CD8-positive, alpha-beta memory T cell (primary cell): Measurements from ENCODE around the gene PPA2. TPM values are rescaled to one million over a fixed set of nuclear protein-coding genes. Genes with fewer than 3 reads are reported as not detected.
"Not testable (repeated sequence)": the region's sequence is repeated elsewhere in the genome, so short reads cannot be mapped to it uniquely, and the experiment has no call there.

Source experiments
- CTCF ChIA-PET: fragments of 350-600 bp; sonication (Branson Sonifier 250); formaldehyde crosslinking; loops from one replicate; lab custom pipeline; 2021; ENCODE audit warnings: antibody characterized with exemption; lab: Charles Lee
- POLR2A ChIA-PET: fragments of 350-600 bp; sonication (Branson Sonifier 250); formaldehyde crosslinking; loops from one replicate; lab custom pipeline; 2021; ENCODE audit warnings: antibody characterized with exemption; lab: Charles Lee
- DNase-seq, 5 donors: peaks; one replicate each; pipeline versions ENCODE4 v3.0.0 to v3.0.0-alpha.2; 2020 to 2022; ENCODE audit warnings: mixed read lengths in 1 of 5
- H3K27ac ChIP-seq: one replicate; pipeline ENCODE4 v1.7.0; 2013; ENCODE audit warnings: low read depth, mild to moderate bottlenecking, low read length, moderate library complexity
- H3K27me3 ChIP-seq: 2 replicates; pipeline ENCODE4 v1.7.0; 2013; ENCODE audit warnings: low read length, mild to moderate bottlenecking; ENCODE audit not compliant: insufficient read depth, poor library complexity, severe bottlenecking
- H3K36me3 ChIP-seq: 2 replicates; pipeline ENCODE4 v1.7.0; 2013; ENCODE audit warnings: mild to moderate bottlenecking, low read length, moderate library complexity; ENCODE audit not compliant: insufficient read depth
- H3K4me1 ChIP-seq: 2 replicates; pipeline ENCODE4 v1.7.0; 2013; ENCODE audit warnings: mild to moderate bottlenecking, low read length, moderate library complexity; ENCODE audit not compliant: insufficient read depth
- H3K4me3 ChIP-seq: 2 replicates; pipeline ENCODE4 v1.7.0; 2013; ENCODE audit warnings: mild to moderate bottlenecking, low read length
- H3K9me3 ChIP-seq: 2 replicates; pipeline ENCODE4 v1.7.0; 2013; ENCODE audit warnings: mild to moderate bottlenecking, low read length
- H3K27ac Mint-ChIP-seq, 8 donors: one replicate each; pipeline ENCODE4 v1.8.0; 2020 to 2021; ENCODE audit warnings: mixed read lengths in 8 of 8, mild to moderate bottlenecking in 6 of 8, inconsistent platforms in 3 of 8, moderate library complexity in 3 of 8
- H3K27me3 Mint-ChIP-seq, 2 donors: one replicate each; pipeline ENCODE4 v1.8.0; 2020 to 2021; ENCODE audit warnings: mixed read lengths in 2 of 2, mild to moderate bottlenecking in 1 of 2, moderate library complexity in 1 of 2
- H3K36me3 Mint-ChIP-seq, 3 donors: one replicate each; pipeline ENCODE4 v1.8.0; 2020 to 2021; ENCODE audit warnings: mixed read lengths in 3 of 3, inconsistent platforms in 1 of 3, mild to moderate bottlenecking in 1 of 3
- H3K4me1 Mint-ChIP-seq, 3 donors: one replicate each; pipeline ENCODE4 v1.8.0; 2020 to 2021; ENCODE audit warnings: mixed read lengths in 3 of 3, inconsistent platforms in 1 of 3, mild to moderate bottlenecking in 1 of 3
- H3K4me3 Mint-ChIP-seq, 7 donors: one replicate each; pipeline ENCODE4 v1.8.0; 2020 to 2021; ENCODE audit warnings: mixed read lengths in 7 of 7, mild to moderate bottlenecking in 6 of 7, moderate library complexity in 4 of 7, inconsistent platforms in 2 of 7
- H3K9me3 Mint-ChIP-seq, 5 donors: one replicate each; pipeline ENCODE4 v1.8.0; 2020 to 2022; ENCODE audit warnings: mixed read lengths in 5 of 5, mild to moderate bottlenecking in 3 of 5, moderate library complexity in 2 of 5, inconsistent platforms in 1 of 5
- polyA plus RNA-seq: library from polyadenylated mRNA; unstranded; fragments of 300-500 nt; fragmentation: Illumina TruSeq; gene quantifications from one replicate; pipeline ENCODE4 v1.2.3, GENCODE V29; 2021
- total RNA-seq, 2 experiments: library from RNA; stranded (reverse); gene quantifications; one replicate each; pipeline ENCODE4 v1.2.3, GENCODE V29; 2021

Gene PPA2
- total and polyA plus RNA-seq, 3 experiments from 2014 or later = 98.6 to 140 (median 113) TPM

- Mint-ChIP-seq H3K36me3 (peaks cover 8 to 51% (median 11%) of the 10 kb centered on the region in 3 donors), H3K4me3 (no peak overlapping the region)
- DNase-seq = no peak
Measured at GRCh38 chr4:105469736-105470135, 4.1 kb downstream of the PPA2 start.

GRCh38 chr4:105466580-105466979 is 7.3 kb downstream of the PPA2 start:
- no peaks in the 10 kb centered on the region for H3K9me3 Mint-ChIP-seq
- CTCF ChIA-PET = interaction anchor here (1.1 kb wide), 1 partner anchor 345 kb away, joined by 3 read pairs; no protein-coding TSS in a partner anchor
- Histone ChIP-seq H3K9me3 (no peaks in the 10 kb centered on the region), H3K4me1 (peaks cover 7% of the 10 kb centered on the region), H3K36me3 (no peaks in the 10 kb centered on the region), H3K27me3 (no peaks in the 10 kb centered on the region), H3K27ac (no peak overlapping the region), H3K4me3 (no peak overlapping the region)
- no peak for DNase-seq
- POLR2A ChIA-PET = no interaction called here
- peaks cover 56 to 74% (median 67%) of the 10 kb centered on the region in 3 donors for H3K4me1 Mint-ChIP-seq
- peaks cover 11 to 54% (median 18%) of the 10 kb centered on the region in 3 donors for H3K36me3 Mint-ChIP-seq
- H3K27me3 Mint-ChIP-seq = no peaks in the 10 kb centered on the region
- H3K27ac Mint-ChIP-seq = no peak overlapping the region
- no peak overlapping the region for H3K4me3 Mint-ChIP-seq

More at GRCh38 chr4:105469736-105470135, 4.1 kb downstream of the PPA2 start:
- no peak overlapping the region for H3K4me3 ChIP-seq
- H3K9me3 ChIP-seq = no peaks in the 10 kb centered on the region
- CTCF ChIA-PET = interaction anchor here (1.3 to 3.4 kb wide), 2 partner anchors 8 to 329 kb away, joined by 4 to 13 read pairs; no protein-coding TSS in a partner anchor
- H3K4me1 ChIP-seq = peaks cover 21% of the 10 kb centered on the region
- no peak overlapping the region for H3K27ac ChIP-seq
- Mint-ChIP-seq H3K27ac (no peak overlapping the region), H3K4me1 (peaks cover 64 to 78% (median 66%) of the 10 kb centered on the region in 3 donors), H3K9me3 (no peaks in the 10 kb centered on the region), H3K27me3 (no peaks in the 10 kb centered on the region)
- no peaks in the 10 kb centered on the region for H3K36me3 ChIP-seq
- H3K27me3 ChIP-seq = no peaks in the 10 kb centered on the region
- POLR2A ChIA-PET = no interaction called here

GRCh38 chr4:105464563-105464962 is 9.3 kb downstream of the PPA2 start:
- not testable (repeated sequence) for H3K9me3 ChIP-seq, H3K27me3 Mint-ChIP-seq, H3K4me3 Mint-ChIP-seq, H3K36me3 ChIP-seq, H3K27ac Mint-ChIP-seq, H3K4me3 ChIP-seq, H3K27ac ChIP-seq, H3K9me3 Mint-ChIP-seq, H3K27me3 ChIP-seq, DNase-seq, H3K4me1 ChIP-seq
- peaks cover 10 to 44% (median 18%) of the 10 kb centered on the region in 3 donors for H3K36me3 Mint-ChIP-seq
- POLR2A ChIA-PET = interaction anchor here (0.6 kb wide), 1 partner anchor 16 kb away, joined by 3 read pairs; no protein-coding TSS in a partner anchor
- CTCF ChIA-PET = interaction anchor here (1.4 kb wide), 1 partner anchor 10 kb away, joined by 4 read pairs; the partner anchor contains the start of gene PPA2
- H3K4me1 Mint-ChIP-seq = peaks cover 48 to 71% (median 64%) of the 10 kb centered on the region in 3 donors

GRCh38 chr4:105462576-105462975 is 11.3 kb downstream of the PPA2 start:
- Mint-ChIP-seq H3K27ac (no peak overlapping the region), H3K4me3 (no peak overlapping the region), H3K27me3 (no peaks in the 10 kb centered on the region), H3K36me3 (peaks cover 12 to 47% (median 18%) of the 10 kb centered on the region in 3 donors), H3K9me3 (no peaks in the 10 kb centered on the region), H3K4me1 (peaks cover 40 to 66% (median 59%) of the 10 kb centered on the region in 3 donors)
- no peaks in the 10 kb centered on the region for H3K4me1 ChIP-seq
- no peak for DNase-seq
- CTCF ChIA-PET = no interaction called here
- no peaks in the 10 kb centered on the region for H3K36me3 ChIP-seq
- POLR2A ChIA-PET = no interaction called here
- no peaks in the 10 kb centered on the region for H3K27me3 ChIP-seq
- no peak overlapping the region for H3K27ac ChIP-seq
- no peaks in the 10 kb centered on the region for H3K9me3 ChIP-seq
- no peak overlapping the region for H3K4me3 ChIP-seq

DNA sequence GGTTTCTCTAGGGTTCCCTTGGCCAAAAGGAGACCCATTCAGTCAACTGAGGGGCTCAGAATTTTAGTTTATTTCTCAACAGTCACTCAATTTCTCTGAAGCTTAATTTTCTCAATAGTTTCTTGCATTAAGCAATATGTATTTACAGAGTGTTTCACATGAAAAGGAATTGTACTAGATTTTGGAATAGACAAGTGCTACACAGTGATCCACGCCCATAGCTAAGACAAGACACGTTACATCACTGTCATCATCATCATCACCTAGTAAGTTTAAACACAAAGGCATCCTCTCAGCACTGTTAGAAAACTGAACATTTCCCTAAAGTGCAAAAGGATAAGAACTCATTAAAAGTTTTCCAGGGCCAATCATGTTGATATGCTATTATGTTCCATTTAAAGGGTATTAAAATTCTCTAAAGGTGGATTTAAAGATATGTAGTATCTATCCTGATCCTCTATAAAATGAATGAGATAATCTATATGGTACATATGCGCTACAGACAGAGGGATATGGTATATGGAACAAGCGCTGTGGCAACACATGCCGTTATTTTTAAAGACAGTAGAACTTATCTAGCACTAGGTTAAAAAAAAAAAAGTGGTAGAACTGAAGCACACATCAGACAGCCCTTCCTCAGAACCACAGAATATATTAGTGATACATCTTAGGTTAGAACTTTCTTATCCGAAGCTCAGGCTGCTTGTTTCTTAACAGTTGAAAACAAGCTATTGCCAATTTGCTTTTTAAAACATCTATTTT is 12.1 kb downstream of the PPA2 start:
- no peaks in the 10 kb centered on the region for H3K27me3 Mint-ChIP-seq
- peaks cover 32 to 59% (median 52%) of the 10 kb centered on the region in 3 donors for H3K4me1 Mint-ChIP-seq
- H3K36me3 Mint-ChIP-seq = peaks cover 7 to 40% (median 11%) of the 10 kb centered on the region in 3 donors
- Histone ChIP-seq H3K27me3 (no peaks in the 10 kb centered on the region), H3K27ac (no peak overlapping the region), H3K4me3 (no peak overlapping the region), H3K4me1 (no peaks in the 10 kb centered on the region), H3K36me3 (no peaks in the 10 kb centered on the region), H3K9me3 (no peaks in the 10 kb centered on the region)
- peak overlapping the region in 2 of 8 donors; percentile 7 to 33 for H3K27ac Mint-ChIP-seq
- ChIA-PET POLR2A (no interaction called here), CTCF (no interaction called here)
- DNase-seq = no peak
- H3K9me3 Mint-ChIP-seq = no peaks in the 10 kb centered on the region
- H3K4me3 Mint-ChIP-seq = no peak overlapping the region

- Mint-ChIP-seq H3K27ac (peak overlapping the region in 2 of 8 donors; percentile 7 to 33), H3K4me3 (no peak overlapping the region), H3K4me1 (peaks cover 36 to 60% (median 58%) of the 10 kb centered on the region in 3 donors), H3K9me3 (no peaks in the 10 kb centered on the region), H3K36me3 (peaks cover 7 to 35% (median 11%) of the 10 kb centered on the region in 3 donors), H3K27me3 (no peaks in the 10 kb centered on the region)
- Histone ChIP-seq H3K27me3 (no peaks in the 10 kb centered on the region), H3K4me3 (no peak overlapping the region), H3K27ac (no peak overlapping the region), H3K36me3 (no peaks in the 10 kb centered on the region), H3K9me3 (no peaks in the 10 kb centered on the region), H3K4me1 (no peaks in the 10 kb centered on the region)
- DNase-seq = no peak
- ChIA-PET POLR2A (no interaction called here), CTCF (interaction anchor here (1.5 kb wide), 1 partner anchor 11 kb away, joined by 3 read pairs; no protein-coding TSS in a partner anchor)
Measured at GRCh38 chr4:105461221-105461620, 12.6 kb downstream of the PPA2 start.

DNA sequence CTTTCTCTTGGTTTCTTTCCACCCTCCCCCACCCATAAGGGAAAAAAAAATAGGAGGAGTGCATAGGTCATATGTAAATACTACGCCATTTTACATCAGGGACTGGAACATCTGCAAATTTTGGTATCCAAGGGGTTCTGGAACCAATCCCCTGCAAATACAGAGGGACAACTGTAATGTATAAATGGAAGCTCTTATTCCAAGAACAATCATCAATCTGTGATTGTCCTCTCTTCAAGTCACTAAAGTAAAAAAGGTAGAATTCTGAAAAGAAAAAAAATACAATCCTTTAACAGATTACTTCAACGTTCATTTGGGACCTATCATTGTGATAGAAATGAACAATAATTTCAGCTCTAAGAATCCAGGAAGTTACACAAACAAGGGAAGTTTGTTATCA is 13.6 kb downstream of the PPA2 start:
- Histone ChIP-seq H3K27ac (no peak overlapping the region), H3K27me3 (no peaks in the 10 kb centered on the region), H3K9me3 (no peaks in the 10 kb centered on the region), H3K4me3 (no peak overlapping the region), H3K4me1 (no peaks in the 10 kb centered on the region), H3K36me3 (no peaks in the 10 kb centered on the region)
- CTCF ChIA-PET = interaction anchor here (0.5 to 3.4 kb wide), 4 partner anchors 11 to 37 kb away, joined by 3 to 14 read pairs (median 3); partner anchors contain the start of gene PPA2
- Mint-ChIP-seq H3K9me3 (no peaks in the 10 kb centered on the region), H3K4me3 (no peak overlapping the region), H3K4me1 (peaks cover 33 to 67% (median 58%) of the 10 kb centered on the region in 3 donors), H3K27me3 (no peaks in the 10 kb centered on the region), H3K36me3 (peaks cover 6 to 34% (median 7%) of the 10 kb centered on the region in 3 donors), H3K27ac (peak overlapping the region in 1 of 8 donors; percentile 22)
- no peak for DNase-seq
- POLR2A ChIA-PET = no interaction called here

DNA sequence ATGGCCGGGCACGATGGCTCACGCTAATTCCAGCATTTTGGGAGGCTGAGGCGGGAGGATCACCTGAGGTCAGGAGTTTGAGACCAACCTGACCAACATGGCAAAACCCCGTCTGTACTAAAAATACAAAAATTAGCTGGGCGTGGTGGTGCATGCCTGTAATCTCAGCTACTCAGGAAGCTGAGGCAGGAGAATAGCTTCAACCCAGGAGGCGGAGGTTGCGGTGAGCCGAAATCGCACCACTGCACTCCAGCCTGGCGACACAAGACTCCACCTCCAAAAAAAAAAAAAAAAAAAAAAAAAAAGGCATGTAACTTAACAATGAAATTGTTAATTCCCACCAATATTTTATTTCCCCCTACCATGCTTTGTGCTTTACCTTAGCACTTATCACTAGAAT is 15.3 kb downstream of the PPA2 start:
- CTCF ChIA-PET = interaction anchor here (3.4 kb wide), 1 partner anchor 15 kb away, joined by 14 read pairs; the partner anchor contains the start of gene PPA2
- H3K36me3 ChIP-seq, H3K27ac ChIP-seq, DNase-seq, H3K27me3 Mint-ChIP-seq, H3K4me3 ChIP-seq, H3K9me3 Mint-ChIP-seq, H3K9me3 ChIP-seq, POLR2A ChIA-PET, H3K27me3 ChIP-seq, H3K4me1 ChIP-seq, H3K4me3 Mint-ChIP-seq: not testable (repeated sequence)
- H3K27ac Mint-ChIP-seq = peak overlapping the region in 1 of 8 donors; percentile 24
- H3K4me1 Mint-ChIP-seq = peaks cover 39 to 74% (median 67%) of the 10 kb centered on the region in 3 donors
- H3K36me3 Mint-ChIP-seq = peaks cover 7 to 38% (median 13%) of the 10 kb centered on the region in 3 donors
